Measurements from ENCODE around the gene BCAP31.

DNA sequence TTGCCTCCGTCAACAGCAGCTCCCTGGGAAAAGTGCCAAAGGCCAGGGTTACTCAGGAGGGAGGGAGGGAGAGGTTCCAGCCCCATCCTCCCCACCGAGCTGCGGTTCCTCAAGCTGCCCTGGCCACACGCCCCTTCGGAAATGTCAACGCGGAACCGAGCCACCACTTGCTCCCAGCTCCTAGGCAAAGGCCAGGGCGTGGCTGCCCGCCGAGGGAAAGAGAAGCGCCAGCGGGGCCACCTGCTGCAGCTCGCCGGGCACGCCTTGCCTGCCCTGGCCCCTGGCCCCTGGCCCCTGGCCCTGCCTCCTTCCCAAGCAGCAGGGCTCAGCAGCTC is 21.2 kb downstream of the BCAP31 start:
- TF ChIP-seq, protein P1, sequence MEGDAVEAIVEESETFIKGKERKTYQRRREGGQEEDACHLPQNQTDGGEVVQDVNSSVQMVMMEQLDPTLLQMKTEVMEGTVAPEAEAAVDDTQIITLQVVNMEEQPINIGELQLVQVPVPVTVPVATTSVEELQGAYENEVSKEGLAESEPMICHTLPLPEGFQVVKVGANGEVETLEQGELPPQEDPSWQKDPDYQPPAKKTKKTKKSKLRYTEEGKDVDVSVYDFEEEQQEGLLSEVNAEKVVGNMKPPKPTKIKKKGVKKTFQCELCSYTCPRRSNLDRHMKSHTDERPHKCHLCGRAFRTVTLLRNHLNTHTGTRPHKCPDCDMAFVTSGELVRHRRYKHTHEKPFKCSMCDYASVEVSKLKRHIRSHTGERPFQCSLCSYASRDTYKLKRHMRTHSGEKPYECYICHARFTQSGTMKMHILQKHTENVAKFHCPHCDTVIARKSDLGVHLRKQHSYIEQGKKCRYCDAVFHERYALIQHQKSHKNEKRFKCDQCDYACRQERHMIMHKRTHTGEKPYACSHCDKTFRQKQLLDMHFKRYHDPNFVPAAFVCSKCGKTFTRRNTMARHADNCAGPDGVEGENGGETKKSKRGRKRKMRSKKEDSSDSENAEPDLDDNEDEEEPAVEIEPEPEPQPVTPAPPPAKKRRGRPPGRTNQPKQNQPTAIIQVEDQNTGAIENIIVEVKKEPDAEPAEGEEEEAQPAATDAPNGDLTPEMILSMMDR (IDR thresholded peaks at IDR 0.05): no peak
- TF ChIP-seq POLR2A (IDR thresholded peaks at IDR 0.05): no peak
